Measurements from ENCODE around the gene DNAJC5G.

DNA sequence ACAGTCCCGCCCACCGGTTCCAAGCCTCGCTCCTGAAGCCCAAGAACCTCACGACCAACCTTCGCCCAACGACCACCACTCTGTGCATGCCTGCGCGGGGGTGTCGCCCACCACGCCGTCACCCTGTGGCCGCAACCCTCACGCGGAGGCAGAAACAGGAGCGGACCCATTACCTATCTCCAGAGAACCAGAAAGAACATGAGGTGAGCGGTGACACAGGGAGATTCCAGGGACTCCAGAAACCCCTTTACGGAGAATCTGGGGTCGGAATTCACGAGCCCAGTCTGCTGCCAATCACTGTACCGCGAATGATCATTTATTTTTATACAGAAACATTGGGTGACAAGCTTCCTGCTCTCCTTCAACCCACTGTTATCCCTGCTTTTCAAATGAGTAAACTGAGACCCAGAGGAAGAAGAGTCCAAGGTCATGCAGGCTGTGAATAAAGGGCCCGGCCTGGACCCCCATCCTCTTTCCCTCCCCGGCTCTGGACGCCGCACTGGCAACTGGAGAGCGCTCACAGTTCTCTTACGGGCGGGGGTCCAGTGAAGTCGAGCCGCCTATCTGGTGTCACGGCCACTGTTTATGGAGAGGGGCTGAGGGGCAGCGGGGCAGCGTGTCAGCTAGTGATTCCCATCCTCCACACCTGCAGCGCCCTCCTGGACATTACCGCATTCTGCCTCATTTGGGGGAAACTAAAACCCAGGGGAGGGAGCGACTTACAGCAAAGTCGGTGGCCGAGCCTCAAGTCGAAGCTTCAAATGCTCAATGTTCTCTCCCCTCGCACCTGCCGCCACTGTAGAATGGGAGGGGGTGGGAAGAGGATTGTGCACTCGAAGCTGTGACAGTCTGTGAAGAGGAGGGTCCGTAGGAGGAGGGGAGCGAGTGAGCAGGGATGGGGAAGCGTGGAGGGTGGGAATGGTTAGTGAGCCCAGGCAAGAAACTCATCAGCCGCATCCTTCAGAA is 11.7 kb upstream of the DNAJC5G start:
- TF ChIP-seq POLR2AphosphoS5 (IDR thresholded peaks at IDR 0.05; ENCODE audit: low read depth, low read length) (no peak), TAF1 (IDR thresholded peaks at IDR 0.05; ENCODE audit: low read depth, low read length) (no peak), SPI1 (IDR thresholded peaks at IDR 0.05; ENCODE audit: low read depth, low read length) (no peak), POLR2A (IDR thresholded peaks at IDR 0.05; ENCODE audit: low read depth, low read length) (no peak)

Data from GM12891 (cell line).